ENCODE data around the gene ZBTB8OS.

GRCh38 chr1:32612189-32612881, 38.0 kb downstream of the ZBTB8OS start:
- TF ChIP-seq CTCF (IDR thresholded peaks at IDR 0.05): no peak
- no peak for TF ChIP-seq POLR2A (IDR thresholded peaks at IDR 0.05)

All from lower leg skin (tissue), 3 donors.